ENCODE data around the gene RAD51B.

Gene RAD51B

GRCh38 chr14:68521557-68521901 lies 702.0 kb downstream of the RAD51B start:
- no peaks in the 10 kb centered on the region for H3K9me3 ChIP-seq
- TF ChIP-seq, protein P1, sequence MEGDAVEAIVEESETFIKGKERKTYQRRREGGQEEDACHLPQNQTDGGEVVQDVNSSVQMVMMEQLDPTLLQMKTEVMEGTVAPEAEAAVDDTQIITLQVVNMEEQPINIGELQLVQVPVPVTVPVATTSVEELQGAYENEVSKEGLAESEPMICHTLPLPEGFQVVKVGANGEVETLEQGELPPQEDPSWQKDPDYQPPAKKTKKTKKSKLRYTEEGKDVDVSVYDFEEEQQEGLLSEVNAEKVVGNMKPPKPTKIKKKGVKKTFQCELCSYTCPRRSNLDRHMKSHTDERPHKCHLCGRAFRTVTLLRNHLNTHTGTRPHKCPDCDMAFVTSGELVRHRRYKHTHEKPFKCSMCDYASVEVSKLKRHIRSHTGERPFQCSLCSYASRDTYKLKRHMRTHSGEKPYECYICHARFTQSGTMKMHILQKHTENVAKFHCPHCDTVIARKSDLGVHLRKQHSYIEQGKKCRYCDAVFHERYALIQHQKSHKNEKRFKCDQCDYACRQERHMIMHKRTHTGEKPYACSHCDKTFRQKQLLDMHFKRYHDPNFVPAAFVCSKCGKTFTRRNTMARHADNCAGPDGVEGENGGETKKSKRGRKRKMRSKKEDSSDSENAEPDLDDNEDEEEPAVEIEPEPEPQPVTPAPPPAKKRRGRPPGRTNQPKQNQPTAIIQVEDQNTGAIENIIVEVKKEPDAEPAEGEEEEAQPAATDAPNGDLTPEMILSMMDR (IDR thresholded peaks at IDR 0.05; ENCODE audit: low read depth, low read length) = no peak
- no peaks in the 10 kb centered on the region for H3K4me1 ChIP-seq
- H3K27me3 ChIP-seq = no peaks in the 10 kb centered on the region
- H3K36me3 ChIP-seq = no peaks in the 10 kb centered on the region
- H3K4me3 ChIP-seq (ENCODE audit: low read depth, low read length) = no peak overlapping the region
- DNase-seq = no peak

DNA sequence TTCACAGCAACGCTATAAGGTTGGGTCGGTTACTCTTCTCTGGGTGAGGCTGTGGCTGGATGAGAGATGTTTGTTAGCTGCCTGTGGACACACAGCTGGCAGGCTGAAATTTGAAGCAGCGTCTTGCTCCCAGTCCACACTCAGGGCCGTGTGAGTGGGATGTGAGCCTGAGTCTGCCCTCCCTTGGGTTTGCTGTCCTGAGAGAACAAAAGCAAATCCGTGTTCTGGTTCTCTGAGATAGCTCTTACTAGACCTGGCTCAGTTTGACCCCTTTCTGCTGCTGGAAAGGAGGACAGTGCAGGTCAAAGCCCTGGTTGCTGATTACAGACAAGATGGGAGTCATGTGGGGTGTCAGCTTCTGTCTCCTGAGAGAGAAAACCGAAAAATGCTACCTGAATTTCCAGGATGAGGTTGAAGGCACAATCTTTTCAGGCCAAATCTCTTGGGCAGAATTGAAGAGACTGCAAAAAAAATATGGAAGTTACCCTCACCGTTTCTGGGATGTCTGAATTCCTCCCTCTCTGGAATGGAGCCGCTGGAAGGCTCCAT lies 702.5 kb downstream of the RAD51B start:
- H3K4me3 ChIP-seq (ENCODE audit: low read depth, low read length) = no peak overlapping the region
- DNase-seq = no peak
- TF ChIP-seq, protein P1 (IDR thresholded peaks at IDR 0.05; ENCODE audit: low read depth, low read length) = no peak
- H3K36me3 ChIP-seq = no peaks in the 10 kb centered on the region
- H3K9me3 ChIP-seq = no peaks in the 10 kb centered on the region
- no peaks in the 10 kb centered on the region for H3K27me3 ChIP-seq
- H3K4me1 ChIP-seq = no peaks in the 10 kb centered on the region

- TF ChIP-seq, protein P1 (IDR thresholded peaks at IDR 0.05; ENCODE audit: low read depth, low read length) = no peak
- no peaks in the 10 kb centered on the region for H3K27me3 ChIP-seq
- H3K4me1 ChIP-seq = no peaks in the 10 kb centered on the region
- DNase-seq = no peak
- H3K36me3 ChIP-seq = no peaks in the 10 kb centered on the region
- H3K9me3 ChIP-seq = no peaks in the 10 kb centered on the region
- no peak overlapping the region for H3K4me3 ChIP-seq (ENCODE audit: low read depth, low read length)
Observed at GRCh38 chr14:68522510-68523325, 703.1 kb downstream of the RAD51B start.

GRCh38 chr14:68523326-68523610 lies 703.7 kb downstream of the RAD51B start:
- TF ChIP-seq, protein P1 (IDR thresholded peaks at IDR 0.05; ENCODE audit: low read depth, low read length) = no peak
- H3K27me3 ChIP-seq = no peaks in the 10 kb centered on the region
- no peaks in the 10 kb centered on the region for H3K9me3 ChIP-seq
- no peaks in the 10 kb centered on the region for H3K36me3 ChIP-seq
- H3K4me3 ChIP-seq (ENCODE audit: low read depth, low read length) = no peak overlapping the region
- no peaks in the 10 kb centered on the region; the same call in 1 of the 2 replicates for H3K4me1 ChIP-seq
- DNase-seq = no peak

DNA sequence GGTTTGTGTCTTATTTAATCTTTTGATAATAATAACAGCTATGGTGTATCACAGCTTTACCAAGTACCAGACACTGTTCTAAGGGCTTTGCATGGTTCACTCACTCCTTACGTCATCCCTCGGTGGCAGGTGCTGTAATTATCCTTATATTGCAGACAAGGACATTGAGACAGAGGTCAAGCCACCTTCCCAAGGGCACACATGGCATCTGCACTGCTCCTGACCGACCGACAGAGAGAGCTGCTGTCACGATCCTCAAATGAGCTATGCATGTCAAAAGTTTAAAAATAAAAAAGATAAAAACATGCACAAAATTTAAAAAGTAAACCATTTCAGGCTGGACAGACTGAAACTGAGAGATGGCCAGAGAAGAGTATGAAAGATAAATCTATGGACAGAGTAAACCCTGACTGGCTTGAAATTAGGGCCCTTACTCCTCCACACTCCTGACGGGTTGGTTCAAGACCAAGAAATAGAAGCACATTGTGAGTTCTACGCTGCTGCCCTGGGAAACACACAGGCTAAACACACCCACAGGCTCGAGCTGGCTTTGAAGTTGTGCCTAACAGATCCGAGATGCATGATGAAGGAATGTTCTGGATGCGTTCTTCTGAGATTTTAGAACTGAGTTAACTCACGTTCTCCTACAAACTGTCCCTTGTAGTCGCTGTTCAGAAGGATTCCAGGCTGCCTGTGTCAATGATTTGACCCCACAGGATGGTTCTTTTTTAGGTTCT lies 704.6 kb downstream of the RAD51B start:
- Histone ChIP-seq H3K36me3 (no peaks in the 10 kb centered on the region), H3K9me3 (no peaks in the 10 kb centered on the region), H3K4me3 (ENCODE audit: low read depth, low read length) (no peak overlapping the region), H3K27me3 (no peaks in the 10 kb centered on the region), H3K4me1 (no peaks in the 10 kb centered on the region; the same call in 1 of the 2 replicates)
- DNase-seq = no peak
- TF ChIP-seq, protein P1 (IDR thresholded peaks at IDR 0.05; ENCODE audit: low read depth, low read length) = no peak

DNA sequence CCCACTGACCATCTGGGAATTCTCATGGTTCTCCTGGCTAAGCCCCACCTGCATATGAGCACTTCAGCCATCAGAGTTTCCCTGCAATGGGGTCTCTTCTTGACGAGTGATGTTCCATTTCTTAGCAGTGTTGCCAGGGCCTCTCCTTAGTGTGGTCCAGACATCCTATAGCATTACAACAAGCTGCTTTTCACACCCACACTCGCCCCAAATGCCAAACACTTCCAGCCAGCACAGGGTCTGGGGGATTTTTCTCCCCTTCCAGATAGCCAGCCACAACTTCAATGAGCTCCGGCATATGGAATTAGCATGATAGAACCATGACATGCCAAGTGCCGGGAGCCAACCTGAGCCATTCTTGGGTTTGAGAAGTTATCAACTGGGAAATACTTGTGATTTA lies 705.9 kb downstream of the RAD51B start:
- H3K27me3 ChIP-seq = no peaks in the 10 kb centered on the region
- no peak for DNase-seq
- no peaks in the 10 kb centered on the region for H3K36me3 ChIP-seq
- no peak overlapping the region for H3K4me3 ChIP-seq (ENCODE audit: low read depth, low read length)
- TF ChIP-seq, protein P1 (IDR thresholded peaks at IDR 0.05; ENCODE audit: low read depth, low read length) = no peak
- no peaks in the 10 kb centered on the region; the same call in 1 of the 2 replicates for H3K4me1 ChIP-seq
- no peaks in the 10 kb centered on the region for H3K9me3 ChIP-seq

Data from BE2C (cell line).